GM18858 (cell line): ENCODE results near the gene SPRR1A.
A peak's percentile ranks its signal among the peaks of the same experiment; 100 is the strongest.

Experiments used
- ATAC-seq: cut with Tn5 transposase; IDR thresholded peaks from one replicate; pipeline ENCODE4 v1.9.1; 2021; ENCODE audit not compliant: unreplicated experiment

Gene SPRR1A, protein sequence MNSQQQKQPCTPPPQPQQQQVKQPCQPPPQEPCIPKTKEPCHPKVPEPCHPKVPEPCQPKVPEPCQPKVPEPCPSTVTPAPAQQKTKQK

DNA sequence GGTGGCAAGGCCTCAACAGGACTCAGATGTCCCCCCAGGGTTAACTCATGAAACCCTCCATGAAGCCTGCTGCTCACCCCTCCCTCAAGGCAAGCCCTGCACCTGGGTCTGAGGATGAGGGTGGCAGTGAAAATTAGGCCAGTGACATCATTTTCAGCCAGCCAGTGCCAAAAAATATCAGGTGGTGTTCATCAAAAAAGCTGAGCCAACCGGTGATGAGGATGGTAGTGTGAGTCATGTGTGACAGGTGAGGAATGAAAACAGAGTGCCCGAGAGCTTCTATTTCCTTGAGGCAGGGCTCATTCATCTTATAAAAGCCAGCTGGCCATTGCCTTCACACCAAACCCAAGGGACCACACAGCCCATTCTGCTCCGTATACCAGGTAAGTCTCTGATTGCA is at the start of gene SPRR1A:
Gene SPRR1A (plus strand): TSS at position 339 of the 400 bp plus-strand sequence. CDS start 1,150 bp downstream, outside the sequence.
- no peak for ATAC-seq

DNA sequence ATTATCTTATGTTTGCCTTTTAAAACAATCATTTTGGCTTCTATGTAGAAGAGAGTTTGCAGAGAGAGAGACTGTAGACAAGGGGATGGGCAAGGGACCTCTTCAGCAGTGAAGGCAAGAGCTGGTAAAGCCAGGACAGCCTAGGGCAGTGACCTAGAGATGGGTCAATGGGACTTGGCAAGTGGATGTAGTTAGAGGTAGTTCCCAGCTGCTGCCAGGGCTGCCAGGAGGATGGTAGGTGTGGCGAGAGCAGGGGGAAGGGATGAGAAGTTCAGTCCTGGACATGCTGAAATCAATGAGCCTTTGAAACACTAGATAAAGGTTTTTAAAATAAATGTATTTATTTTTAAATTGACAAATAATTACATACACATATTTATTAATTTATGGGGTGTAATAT is 43.3 kb upstream of the SPRR1A start:
- no peak for ATAC-seq

DNA sequence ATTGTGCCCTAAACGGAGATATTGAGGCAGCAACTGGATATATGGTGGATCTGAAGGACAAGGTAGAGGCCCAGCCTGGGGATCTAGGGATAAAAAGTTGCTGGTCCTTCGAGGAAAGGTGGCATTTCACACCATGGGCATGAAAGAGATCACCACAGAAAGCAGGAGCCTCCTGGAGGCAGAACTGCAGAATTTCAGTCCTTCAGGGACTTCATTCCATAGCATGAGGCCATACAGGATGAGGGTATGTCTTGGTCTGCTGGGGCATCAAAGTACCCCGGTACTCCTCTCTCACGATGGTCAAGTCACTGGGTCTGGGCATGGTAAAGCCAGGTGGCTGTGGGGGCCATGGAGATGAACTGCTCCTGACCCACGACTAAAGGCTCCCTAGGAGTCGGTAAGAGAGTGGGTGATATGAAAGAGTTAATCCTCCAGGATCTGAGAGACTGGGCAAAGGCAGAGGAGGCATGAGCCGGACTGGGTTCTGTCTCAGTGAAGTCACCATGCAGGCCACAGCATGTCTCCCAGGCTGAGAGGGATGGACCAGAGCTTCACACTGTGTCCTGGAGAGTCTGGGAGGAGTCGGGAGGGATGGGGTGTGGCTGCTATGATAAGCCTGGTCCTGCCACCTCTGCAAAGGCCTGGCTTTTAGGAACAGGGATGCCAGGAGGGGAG is 42.7 kb upstream of the SPRR1A start:
- ATAC-seq, result no peak

DNA sequence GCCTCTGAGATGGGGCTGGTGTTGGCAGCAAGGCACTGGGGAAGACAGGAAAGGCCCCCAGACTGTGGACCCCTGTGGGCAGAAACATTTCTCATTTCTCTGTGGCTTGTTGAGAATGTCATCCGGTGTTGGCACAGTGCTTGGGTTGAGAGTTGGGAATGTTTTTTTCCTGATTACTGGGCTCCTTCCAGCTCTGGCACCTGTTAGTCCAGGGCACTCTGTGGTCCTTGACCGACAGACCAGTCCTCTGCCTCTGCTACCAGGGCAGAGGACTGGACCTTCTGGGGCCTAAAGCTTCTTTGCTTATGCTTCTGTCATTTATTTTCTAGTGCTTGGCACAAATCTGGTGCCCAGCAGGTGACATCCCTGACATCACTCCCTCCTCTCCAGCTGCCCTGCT is 41.7 kb upstream of the SPRR1A start:
- ATAC-seq, result no peak

DNA sequence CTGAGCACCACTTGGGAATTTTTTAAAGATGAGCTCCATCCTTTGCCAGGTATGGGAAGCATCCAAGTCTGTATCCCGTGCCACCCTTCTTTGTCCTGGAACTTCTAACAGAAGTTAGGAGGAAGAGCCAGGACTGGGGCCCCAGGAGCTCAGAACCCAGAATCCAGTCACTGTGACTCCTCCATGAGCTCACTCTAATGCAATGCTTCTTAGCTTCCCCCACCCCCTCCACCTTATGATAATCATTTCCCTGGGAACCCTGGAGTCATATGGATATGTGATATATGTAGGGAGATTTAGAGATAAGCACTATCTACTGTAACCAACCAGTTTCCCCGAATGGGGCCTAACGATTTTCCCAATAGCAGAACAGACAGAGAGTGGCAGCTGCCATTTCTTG is 37.6 kb upstream of the SPRR1A start:
- no peak for ATAC-seq

DNA sequence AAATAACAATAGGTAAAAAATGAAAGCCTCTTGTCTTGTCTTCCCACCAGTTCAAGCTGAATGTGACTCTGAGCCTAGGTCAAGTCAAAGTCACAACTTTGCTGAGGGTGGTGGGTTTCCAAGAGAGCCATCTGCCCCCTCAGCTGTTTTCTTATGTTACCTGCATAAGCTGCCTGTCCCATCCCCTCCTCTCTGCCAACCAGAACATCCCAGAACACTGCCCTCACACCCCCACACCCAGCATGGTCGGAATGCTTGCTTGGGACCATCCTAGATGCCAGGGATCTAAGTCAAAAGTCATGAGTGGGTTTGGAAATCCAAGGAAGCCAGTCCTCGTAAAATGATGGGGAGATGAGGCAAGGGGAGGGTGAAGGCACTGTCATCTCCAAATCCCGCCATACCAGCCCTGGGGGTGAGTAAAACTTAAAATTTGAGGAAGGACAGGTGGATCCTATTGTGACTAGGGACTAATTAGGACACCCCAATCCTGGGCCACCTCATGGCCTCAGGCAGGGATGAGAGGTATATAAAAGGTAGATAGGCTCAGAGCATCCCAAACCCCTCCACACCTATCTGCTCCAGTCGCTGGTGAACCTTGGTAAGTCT is 37.1 kb upstream of the SPRR1A start, which contains the start of gene SPRR5:
Gene SPRR5 (plus strand): TSS at position 556 of the 606 bp plus-strand sequence. CDS start 1,349 bp downstream, outside the sequence.
- no peak for ATAC-seq

DNA sequence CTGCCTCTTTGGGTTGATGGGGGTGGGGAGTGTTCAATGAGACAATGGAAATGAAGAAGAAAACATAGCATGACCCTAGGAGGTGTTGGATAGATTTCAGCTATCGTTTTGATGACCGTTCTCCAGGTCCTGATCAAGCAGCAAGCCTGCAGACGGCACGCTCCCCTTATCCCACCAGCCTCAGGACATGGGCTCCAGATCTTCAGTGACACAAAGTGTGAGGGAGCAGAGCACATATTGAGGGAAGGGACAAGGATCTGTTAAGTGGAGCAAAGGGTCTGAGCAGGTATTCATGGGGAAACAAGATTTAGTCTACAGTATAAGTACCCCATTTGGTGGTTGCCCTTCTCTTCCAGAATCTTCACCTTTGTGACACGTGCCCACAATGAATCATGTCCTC is 32.2 kb upstream of the SPRR1A start:
- ATAC-seq, result no peak

DNA sequence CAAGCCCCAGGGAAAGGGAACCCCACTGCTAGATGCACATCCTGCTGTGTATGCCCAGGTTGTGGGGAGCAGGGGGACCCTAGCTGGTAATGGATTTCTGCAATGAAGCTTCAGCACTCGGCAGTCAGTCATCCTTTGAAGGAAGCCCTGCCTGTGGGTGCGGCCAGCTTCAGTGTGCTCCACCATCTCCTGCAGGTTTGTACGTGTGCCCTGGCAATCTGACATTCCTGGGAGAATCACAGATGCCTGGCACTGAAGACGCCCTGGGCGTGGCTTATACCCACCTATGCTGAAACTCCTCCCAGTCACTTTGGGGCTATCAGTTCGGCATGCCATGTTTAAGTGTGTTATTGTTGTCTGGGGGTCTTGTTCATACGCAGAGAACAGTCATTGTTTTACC is 30.1 kb upstream of the SPRR1A start:
- no peak for ATAC-seq

DNA sequence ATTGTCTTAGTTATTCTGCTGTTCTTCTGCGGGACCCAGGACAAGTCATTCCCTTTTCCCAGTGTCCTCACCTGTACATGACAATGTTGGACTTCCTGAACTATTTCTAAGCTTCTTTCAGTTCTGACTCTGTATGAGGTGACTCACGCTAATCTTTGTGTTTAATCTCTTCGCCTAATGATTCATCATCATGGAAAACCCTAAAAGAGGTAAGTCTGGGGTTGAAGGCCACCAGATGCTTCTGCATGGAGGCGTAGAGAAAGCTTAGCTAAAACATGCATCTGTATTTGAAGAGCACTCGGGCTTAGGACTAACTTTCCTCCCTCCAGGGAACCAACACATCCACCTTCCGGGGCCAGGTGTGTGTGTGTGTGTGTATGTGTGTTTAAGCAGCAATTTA is 29.4 kb upstream of the SPRR1A start:
- ATAC-seq, result no peak

DNA sequence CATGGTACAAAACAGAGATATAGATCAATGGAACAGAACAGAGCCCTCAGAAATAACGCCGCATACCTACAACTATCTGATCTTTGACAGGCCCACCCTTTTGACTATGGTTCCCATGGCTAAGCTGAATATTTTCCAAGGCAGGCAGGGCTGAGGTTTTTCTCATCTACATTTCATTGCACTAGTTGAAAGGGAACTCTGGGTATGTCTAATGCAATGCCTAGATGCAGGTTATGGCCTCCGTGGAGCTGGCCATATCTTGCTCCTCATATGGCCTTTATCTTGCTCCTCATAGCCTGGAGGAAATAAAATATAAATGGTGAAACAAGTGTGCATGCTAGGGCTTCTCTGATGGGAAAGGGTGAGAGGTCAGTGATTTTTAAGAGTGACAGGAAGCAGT is 26.3 kb upstream of the SPRR1A start:
- no peak for ATAC-seq

DNA sequence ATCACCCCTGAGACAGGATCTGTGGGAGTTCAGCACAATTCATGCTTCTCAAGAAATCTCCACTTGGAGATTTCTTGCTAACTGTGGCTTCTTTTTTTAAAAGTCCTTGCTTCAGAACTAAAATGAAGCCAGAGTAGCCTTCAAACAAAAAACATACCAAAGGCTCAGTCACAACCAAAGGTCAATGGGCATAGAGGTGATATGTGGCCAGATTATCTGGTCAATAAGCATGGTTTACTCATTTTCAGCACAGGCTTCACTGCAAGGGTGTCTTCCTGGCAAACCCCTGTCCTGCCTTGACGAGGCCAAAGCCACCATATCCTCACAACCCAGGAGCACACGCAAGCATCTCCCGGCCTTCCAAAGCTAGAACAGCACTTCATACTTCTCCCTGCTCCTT is 24.6 kb upstream of the SPRR1A start:
- no peak for ATAC-seq

DNA sequence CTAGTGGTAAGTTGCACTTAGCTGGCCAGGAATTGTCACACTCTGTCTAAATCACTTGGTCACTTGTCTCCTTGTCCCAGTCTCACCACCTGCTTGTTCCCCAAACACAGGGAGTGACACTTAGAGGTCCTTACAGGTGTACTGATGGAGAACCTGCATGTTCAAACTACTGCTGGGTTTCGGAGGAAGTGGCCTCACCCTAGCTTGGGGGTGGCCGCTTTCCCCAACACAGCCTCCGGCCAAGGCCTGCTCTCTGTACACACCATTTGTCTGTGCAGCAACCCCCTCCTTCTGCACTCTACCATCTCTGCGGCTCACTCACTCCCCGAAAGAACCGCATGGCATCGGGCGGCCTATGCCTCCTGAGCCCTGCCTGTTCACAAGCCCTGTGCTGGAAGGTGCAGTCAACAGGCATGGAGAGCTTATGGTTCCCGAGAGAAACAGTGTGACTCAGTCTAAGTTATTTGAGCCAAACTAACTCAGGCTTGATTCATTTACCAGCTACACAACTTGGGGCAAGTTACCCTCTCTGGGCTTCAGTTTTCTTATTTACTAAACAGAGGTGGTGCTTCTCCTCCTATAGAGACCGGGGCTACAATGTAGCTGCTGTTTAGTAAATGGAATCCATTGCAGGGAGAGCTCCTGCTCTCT is 24.0 kb upstream of the SPRR1A start:
- no peak for ATAC-seq

DNA sequence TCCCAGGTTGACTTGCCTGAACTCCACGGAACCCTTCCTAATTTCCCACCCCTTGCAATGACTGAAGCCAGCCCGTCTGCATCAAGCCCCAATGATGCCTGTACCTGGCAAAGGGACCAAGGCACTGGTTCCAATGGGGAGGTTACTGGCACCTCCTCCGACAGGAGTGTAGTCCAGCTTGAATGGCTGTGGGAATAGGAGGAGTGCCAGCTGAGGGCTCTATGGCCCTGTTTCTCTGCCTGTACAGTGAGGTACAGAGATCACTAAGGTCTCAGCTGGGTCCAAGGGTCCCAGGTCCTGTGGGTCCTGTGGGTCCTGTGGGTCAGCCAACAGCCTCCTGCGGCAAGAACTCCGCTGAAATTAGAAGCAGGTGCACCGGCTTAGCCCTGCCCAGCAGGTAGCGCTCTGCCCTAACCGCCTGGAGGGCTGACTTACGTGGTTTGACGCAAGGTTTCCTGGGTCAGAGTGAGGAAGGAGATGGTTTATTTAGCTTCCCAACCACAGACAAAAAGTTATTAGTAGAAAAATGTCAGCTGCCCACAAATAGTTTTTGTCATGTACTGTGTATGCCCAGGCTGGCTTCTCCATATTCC is 23.3 kb upstream of the SPRR1A start:
- no peak for ATAC-seq

DNA sequence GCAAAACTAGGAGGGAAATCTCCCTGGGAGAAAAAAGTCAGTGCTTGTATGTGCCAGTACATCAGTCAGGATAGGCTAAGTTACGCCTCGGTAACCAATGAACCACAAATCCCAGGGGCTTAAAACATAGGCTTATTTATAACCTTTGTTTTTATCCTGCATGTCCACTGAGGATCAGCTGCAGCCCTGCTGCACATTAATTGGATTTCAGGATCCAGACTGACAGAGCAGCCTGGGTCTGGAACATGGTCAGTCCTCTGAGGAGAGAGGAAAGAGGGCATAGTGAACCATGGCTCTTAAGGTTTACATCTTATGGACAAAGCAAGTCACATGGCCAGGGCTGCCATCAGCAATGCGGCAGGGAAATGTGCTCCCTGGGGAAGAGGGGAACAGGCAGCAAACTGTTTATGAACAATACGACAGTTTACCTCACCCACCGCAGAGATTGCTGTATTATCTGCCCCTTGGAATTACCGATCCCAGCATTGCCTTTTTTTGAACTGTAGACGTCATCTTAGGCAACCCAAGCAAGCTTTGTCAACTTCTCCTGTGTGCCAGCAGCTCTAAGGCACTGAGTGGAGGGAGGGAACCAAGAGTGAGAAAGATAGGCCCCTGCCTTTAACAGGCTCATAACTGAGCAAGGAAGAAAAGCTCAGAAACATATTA is 22.5 kb upstream of the SPRR1A start:
- no peak for ATAC-seq

DNA sequence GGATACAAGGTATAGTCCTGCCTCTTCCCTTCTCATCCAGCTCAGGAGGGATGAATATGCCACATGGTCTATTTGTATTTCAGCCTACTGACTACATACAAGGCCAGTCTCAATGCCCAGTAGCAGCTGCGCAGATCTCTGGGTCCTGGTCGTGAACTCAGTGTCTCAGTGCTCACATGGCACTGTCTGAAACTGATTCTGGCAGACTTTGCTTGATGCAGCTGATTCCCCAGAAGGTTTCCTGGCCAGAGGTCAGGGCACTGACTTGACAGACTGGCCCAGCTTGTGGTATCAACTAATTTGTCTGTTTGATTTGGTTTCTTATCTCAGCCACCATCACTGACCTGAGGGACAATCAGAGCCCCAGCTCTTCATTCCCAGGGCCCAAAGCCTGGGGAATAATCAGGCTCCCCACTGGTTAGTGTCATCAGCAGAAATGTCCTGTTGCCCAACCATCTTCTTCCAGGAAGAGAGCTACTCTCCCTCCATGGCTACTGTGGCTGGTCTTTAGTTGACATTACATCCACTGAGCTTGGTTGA is 20.9 kb upstream of the SPRR1A start:
- ATAC-seq, result no peak

DNA sequence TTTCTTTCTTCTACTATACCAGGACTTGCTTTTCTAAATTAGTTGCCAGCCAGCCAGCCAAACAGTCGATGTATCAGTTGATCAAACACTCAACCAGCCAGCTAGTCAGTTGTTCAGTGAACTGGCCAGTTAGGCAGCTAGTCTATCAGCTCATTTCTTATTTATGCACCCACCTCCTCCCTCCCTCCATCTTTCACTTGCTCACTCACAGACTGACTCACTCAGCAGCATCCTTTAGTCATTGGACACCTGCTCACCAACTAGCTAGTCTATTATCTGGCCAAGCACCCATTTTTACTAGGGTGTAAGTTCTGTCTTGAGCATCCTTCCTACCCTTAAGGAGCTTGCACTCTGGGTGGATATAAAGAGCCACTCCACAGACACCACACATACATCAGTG is 19.3 kb upstream of the SPRR1A start:
- ATAC-seq, result no peak

DNA sequence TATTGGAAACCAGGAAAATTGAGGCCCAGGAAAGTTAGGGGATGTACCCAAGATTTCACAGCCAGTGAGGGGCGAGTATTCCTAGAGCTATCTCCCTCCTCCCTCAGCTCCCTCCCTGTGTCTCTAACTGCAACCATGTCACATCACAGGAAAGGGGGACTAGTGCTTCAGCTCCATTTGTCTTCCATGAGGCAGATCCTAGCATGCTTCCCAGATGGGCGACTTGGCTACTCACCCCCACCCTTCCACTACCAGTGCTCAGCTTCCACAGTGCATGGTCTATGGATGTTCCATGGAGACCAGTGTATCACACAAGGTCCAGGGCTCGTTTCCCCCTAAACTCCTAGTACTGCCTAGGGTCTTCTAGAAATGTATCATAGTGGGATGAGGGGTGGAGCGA is 18.0 kb upstream of the SPRR1A start:
- no peak for ATAC-seq

DNA sequence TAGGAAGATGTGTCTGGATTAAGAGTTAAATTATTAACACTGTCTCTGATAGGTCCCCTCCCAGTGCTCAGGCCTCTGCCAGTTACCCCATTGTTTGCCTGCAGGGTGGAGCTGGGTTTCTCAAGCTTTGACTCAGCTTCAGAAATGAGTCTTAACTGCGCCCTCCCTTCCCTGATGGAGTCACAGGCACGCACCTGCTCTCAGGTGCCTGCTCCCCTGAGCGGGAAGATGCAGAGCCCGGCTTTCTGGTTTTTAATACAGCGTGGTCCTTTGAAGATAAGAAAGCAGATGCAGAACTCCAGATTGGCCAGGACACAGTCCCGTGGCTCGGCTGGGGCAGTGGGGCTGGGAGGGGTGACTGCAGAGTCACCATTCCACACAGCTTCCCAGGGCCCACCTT is 16.7 kb upstream of the SPRR1A start:
- no peak for ATAC-seq

DNA sequence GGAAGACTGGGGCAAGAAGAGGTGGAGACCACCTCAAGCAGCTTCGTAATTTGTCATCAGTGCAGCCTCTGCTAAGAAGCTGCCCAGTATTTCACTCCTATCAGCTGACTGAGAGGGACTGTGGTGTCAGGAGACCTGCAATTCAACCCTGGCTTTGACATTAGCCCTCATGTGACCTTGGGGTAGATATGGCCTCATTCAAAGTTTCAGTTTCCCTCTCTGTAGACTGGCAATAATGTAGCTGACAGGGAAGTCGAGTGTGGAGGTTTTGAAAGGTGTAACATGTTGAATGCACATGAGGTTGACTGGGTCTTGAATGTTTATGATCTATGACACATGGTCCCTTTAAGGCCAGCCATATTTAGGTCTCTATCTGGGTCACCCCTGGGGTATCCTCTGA is 15.6 kb upstream of the SPRR1A start:
- peak; percentile 42 for ATAC-seq

DNA sequence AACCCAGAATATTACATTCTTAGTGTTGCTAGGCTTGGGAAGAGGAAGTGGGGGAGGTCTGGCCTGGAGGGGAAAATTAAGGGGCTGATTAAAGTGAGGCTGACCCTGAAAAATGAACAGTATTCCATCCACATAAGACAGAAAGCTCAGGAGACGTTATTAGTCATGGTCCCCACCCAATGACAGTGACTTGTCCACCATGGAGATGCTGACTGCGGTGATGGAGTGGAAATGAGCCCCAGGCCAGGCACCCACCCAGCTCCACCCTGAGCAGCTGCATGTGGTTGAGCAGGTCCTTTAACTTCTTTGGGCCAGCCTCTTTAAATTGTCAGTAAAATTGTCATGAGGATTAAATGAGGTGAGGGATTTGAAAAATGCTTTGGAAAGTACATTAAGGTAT is 14.8 kb upstream of the SPRR1A start:
- no peak for ATAC-seq

DNA sequence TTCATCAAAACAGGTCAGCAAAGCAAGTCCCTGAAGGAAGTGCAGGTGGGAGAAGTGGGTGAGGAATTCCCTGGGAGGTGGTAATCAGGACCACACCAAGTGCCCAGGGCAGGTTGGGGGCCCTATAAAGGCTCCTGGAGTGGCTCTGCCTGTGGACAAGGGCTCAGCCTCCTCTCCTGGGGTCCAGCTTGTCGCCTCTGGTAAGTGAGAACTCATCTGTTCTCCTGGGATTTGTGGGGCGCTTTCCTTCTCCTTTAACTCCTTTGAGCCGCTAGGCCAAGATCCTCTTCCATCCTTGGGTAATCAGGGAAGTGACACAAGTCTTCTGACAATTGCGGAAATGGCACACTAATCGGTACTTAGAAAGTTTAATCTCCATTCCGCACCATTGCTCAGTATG is 13.4 kb upstream of the SPRR1A start, which contains the start of gene SPRR4:
Gene SPRR4 (plus strand): TSS at position 154 of the 400 bp plus-strand sequence. CDS start 1,243 bp downstream, outside the sequence.
- ATAC-seq, result no peak
